SH-SY5Y (cell line): ENCODE data around the gene TYW5.

Experiments used
- GATA2 ChIP-seq: IDR thresholded peaks from 2 replicates; pipeline ENCODE4 v1.6.1; 2011; ENCODE audit warnings: mild to moderate bottlenecking, low read depth, low read length
- GATA3 ChIP-seq: IDR thresholded peaks from 2 replicates; pipeline ENCODE4 v1.6.1; 2011; ENCODE audit warnings: low read depth, mild to moderate bottlenecking, low read length, moderate library complexity

DNA sequence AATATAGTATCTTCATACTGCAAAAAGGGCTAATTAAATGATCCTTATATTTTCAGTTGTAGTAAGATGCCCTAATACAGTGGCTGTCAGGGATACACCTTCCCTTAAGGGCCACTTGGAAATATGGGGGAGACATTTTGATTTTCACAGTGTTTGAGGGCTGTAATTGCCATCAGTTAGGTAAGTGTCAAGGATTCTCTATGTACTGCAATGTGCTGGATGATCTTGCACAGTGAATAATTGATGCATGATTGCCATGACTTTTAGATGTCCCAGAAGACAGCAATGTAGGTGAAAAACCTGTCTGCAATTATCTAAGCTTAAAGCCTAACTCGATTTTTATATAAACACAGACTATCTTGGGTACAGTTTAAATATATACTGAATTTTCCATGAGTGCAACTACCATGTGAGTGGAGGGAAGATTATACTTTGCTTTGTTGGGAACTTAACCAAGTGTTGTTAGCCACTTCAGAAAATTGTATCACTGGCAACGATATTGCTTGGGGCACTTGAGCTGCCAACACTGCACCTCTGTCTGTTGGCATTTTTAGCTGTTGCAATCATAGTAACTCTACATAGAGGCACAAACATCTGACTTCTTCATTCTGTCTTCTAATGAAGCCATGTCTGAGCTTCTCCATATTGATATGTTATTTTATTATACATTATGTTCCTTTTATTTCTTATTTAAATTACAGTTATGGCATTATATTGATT lies 45.3 kb upstream of the TYW5 start:
- TF ChIP-seq GATA3 (no peak), GATA2 (no peak)
